ENCODE data around the gene RAD51B.

Gene RAD51B

GRCh38 chr14:68444449-68445168 is 625.0 kb downstream of the RAD51B start:
- Histone ChIP-seq H3F3A (ENCODE audit: insufficient read depth, low read length) (no peaks in the 10 kb centered on the region), H3K4me2 (ENCODE audit: low read depth, low read length) (no peak overlapping the region), H3K27me3 (replicated peaks; ENCODE audit: insufficient read depth, low read length) (no peaks in the 10 kb centered on the region), H3K36me3 (replicated peaks; ENCODE audit: insufficient read depth, low read length) (no peaks in the 10 kb centered on the region), H3K9me2 (replicated peaks; ENCODE audit: insufficient read depth, low read length) (no peaks in the 10 kb centered on the region), H2AFZ (ENCODE audit: low read length) (no peak overlapping the region), H3K79me2 (ENCODE audit: low read length) (no peaks in the 10 kb centered on the region), H4K20me1 (ENCODE audit: insufficient read depth, low read length) (no peaks in the 10 kb centered on the region), H3K9ac (ENCODE audit: low read length) (no peak overlapping the region), H3K4me1 (ENCODE audit: low read length) (no peaks in the 10 kb centered on the region), H3K27ac (ENCODE audit: low read length) (no peak overlapping the region), H3K4me3 (ENCODE audit: low read length) (no peak overlapping the region), H3K9me3 (replicated peaks; ENCODE audit: insufficient read depth, low read length) (no peaks in the 10 kb centered on the region)
- TF ChIP-seq CTCF (IDR thresholded peaks at IDR 0.05; ENCODE audit: low read length), result no peak
- no peak for TF ChIP-seq EZH2phosphoT487 (IDR thresholded peaks at IDR 0.05; ENCODE audit: low read length)
- TF ChIP-seq EZH2 (optimal IDR thresholded peaks at IDR 0.05; ENCODE audit: low read depth, low read length), result no peak
- DNase-seq, result no peak

- no peaks in the 10 kb centered on the region for H3K4me1 ChIP-seq (ENCODE audit: low read length)
- H2AFZ ChIP-seq (ENCODE audit: low read length), result no peak overlapping the region
- no peaks in the 10 kb centered on the region for H3K79me2 ChIP-seq (ENCODE audit: low read length)
- DNase-seq, result no peak
- no peaks in the 10 kb centered on the region for H3K27me3 ChIP-seq (replicated peaks; ENCODE audit: insufficient read depth, low read length)
- no peaks in the 10 kb centered on the region for H4K20me1 ChIP-seq (ENCODE audit: insufficient read depth, low read length)
- H3K4me3 ChIP-seq (ENCODE audit: low read length), result no peak overlapping the region
- H3K4me2 ChIP-seq (ENCODE audit: low read depth, low read length), result no peak overlapping the region
- H3K27ac ChIP-seq (ENCODE audit: low read length), result no peak overlapping the region
- no peaks in the 10 kb centered on the region for H3K9me3 ChIP-seq (replicated peaks; ENCODE audit: insufficient read depth, low read length)
- no peaks in the 10 kb centered on the region for H3K9me2 ChIP-seq (replicated peaks; ENCODE audit: insufficient read depth, low read length)
- no peaks in the 10 kb centered on the region for H3K36me3 ChIP-seq (replicated peaks; ENCODE audit: insufficient read depth, low read length)
- no peak overlapping the region for H3K9ac ChIP-seq (ENCODE audit: low read length)
- H3F3A ChIP-seq (ENCODE audit: insufficient read depth, low read length), result no peaks in the 10 kb centered on the region
- TF ChIP-seq EZH2 (optimal IDR thresholded peaks at IDR 0.05; ENCODE audit: low read depth, low read length), result no peak
- TF ChIP-seq CTCF (IDR thresholded peaks at IDR 0.05; ENCODE audit: low read length), result no peak
- no peak for TF ChIP-seq EZH2phosphoT487 (IDR thresholded peaks at IDR 0.05; ENCODE audit: low read length)
Measured at GRCh38 chr14:68446243-68447040, 626.9 kb downstream of the RAD51B start.

GRCh38 chr14:68447581-68448251 is 628.1 kb downstream of the RAD51B start:
- H4K20me1 ChIP-seq (ENCODE audit: insufficient read depth, low read length), result no peaks in the 10 kb centered on the region
- H3K36me3 ChIP-seq (replicated peaks; ENCODE audit: insufficient read depth, low read length), result no peaks in the 10 kb centered on the region
- H3K4me2 ChIP-seq (ENCODE audit: low read depth, low read length), result no peak overlapping the region
- no peak overlapping the region for H2AFZ ChIP-seq (ENCODE audit: low read length)
- no peak for DNase-seq
- no peak for TF ChIP-seq CTCF (IDR thresholded peaks at IDR 0.05; ENCODE audit: low read length)
- TF ChIP-seq EZH2 (optimal IDR thresholded peaks at IDR 0.05; ENCODE audit: low read depth, low read length), result no peak
- no peak for TF ChIP-seq EZH2phosphoT487 (IDR thresholded peaks at IDR 0.05; ENCODE audit: low read length)
- no peak overlapping the region for H3K4me3 ChIP-seq (ENCODE audit: low read length)
- H3K4me1 ChIP-seq (ENCODE audit: low read length), result no peaks in the 10 kb centered on the region
- H3K79me2 ChIP-seq (ENCODE audit: low read length), result no peaks in the 10 kb centered on the region
- no peaks in the 10 kb centered on the region for H3F3A ChIP-seq (ENCODE audit: insufficient read depth, low read length)
- no peaks in the 10 kb centered on the region for H3K9me2 ChIP-seq (replicated peaks; ENCODE audit: insufficient read depth, low read length)
- H3K27ac ChIP-seq (ENCODE audit: low read length), result no peak overlapping the region
- H3K9me3 ChIP-seq (replicated peaks; ENCODE audit: insufficient read depth, low read length), result no peaks in the 10 kb centered on the region
- no peaks in the 10 kb centered on the region for H3K27me3 ChIP-seq (replicated peaks; ENCODE audit: insufficient read depth, low read length)
- H3K9ac ChIP-seq (ENCODE audit: low read length), result no peak overlapping the region
